WTC11 (cell line): Measurements from ENCODE around the gene CAMTA1. TPM values are rescaled to one million over a fixed set of nuclear protein-coding genes. Genes with fewer than 3 reads are reported as not detected.

Experiments used
- ATAC-seq: fragments of 200-7000 bp; cut with Tn5 transposase; 2 replicates; pipeline ENCODE4 v1.10.0; 2021; ENCODE audit warnings: mild to moderate bottlenecking, moderate library complexity
- CTCF ChIA-PET: fragments of 300-600 bp; sonication (Branson Sonifier 250); formaldehyde crosslinking; loops from one replicate; lab custom pipeline; 2021; ENCODE audit warnings: antibody characterized with exemption; lab: Charles Lee
- POLR2A ChIA-PET: fragments of 350-600 bp; sonication (Branson Sonifier 250); formaldehyde crosslinking; loops from one replicate; lab custom pipeline; 2021; ENCODE audit warnings: antibody characterized with exemption; lab: Charles Lee
- DNase-seq: peaks from one replicate; pipeline ENCODE4 v3.0.0; 2021; ENCODE audit warnings: low spot score
- H3K27ac Mint-ChIP-seq: 2 replicates; pipeline ENCODE4 v1.8.0; 2021; ENCODE audit warnings: mixed read lengths
- H3K27me3 Mint-ChIP-seq: 2 replicates; pipeline ENCODE4 v1.8.0; 2021; ENCODE audit warnings: low read depth, mild to moderate bottlenecking, moderate library complexity, mixed read lengths
- H3K36me3 Mint-ChIP-seq: 2 replicates; pipeline ENCODE4 v1.8.0; 2021; ENCODE audit warnings: mixed read lengths
- H3K4me1 Mint-ChIP-seq: 2 replicates; pipeline ENCODE4 v1.8.0; 2022; ENCODE audit warnings: mixed read lengths
- H3K4me3 Mint-ChIP-seq: 2 replicates; pipeline ENCODE4 v1.8.0; 2021; ENCODE audit warnings: mild to moderate bottlenecking, moderate library complexity, mixed read lengths
- H3K9me3 Mint-ChIP-seq: 2 replicates; pipeline ENCODE4 v1.8.0; 2021; ENCODE audit warnings: mixed read lengths
- ESRRA ChIP-seq: sonication (generic); formaldehyde crosslinking; IDR thresholded peaks from 2 replicates; pipeline ENCODE4 v1.8.1; 2022; ENCODE audit warnings: mild to moderate bottlenecking, missing genetic modification reagents, borderline replicate concordance
- NFATC4 ChIP-seq: fragments of 250-450 bp; sonication (Bioruptor Pico); IDR thresholded peaks from 2 replicates; pipeline ENCODE4 v1.9.0; 2021; ENCODE audit warnings: mild to moderate bottlenecking
- RELA ChIP-seq: sonication (generic); formaldehyde crosslinking; IDR thresholded peaks from 2 replicates; pipeline ENCODE4 v1.8.1; 2022; ENCODE audit warnings: missing genetic modification reagents, mild to moderate bottlenecking, borderline replicate concordance
- ZNF121 ChIP-seq: sonication (generic); formaldehyde crosslinking; IDR thresholded peaks from 2 replicates; pipeline ENCODE4 v1.8.0; 2023; ENCODE audit warnings: missing genetic modification reagents
- ZNF423 ChIP-seq: fragments of 250-450 bp; sonication (Bioruptor Pico); IDR thresholded peaks from 2 replicates; pipeline ENCODE4 v2.1.2; 2022; ENCODE audit warnings: mild to moderate bottlenecking, moderate library complexity
- total RNA-seq: library from RNA; stranded (reverse); gene quantifications from 3 replicates; pipeline ENCODE4 v1.2.3, GENCODE V29; 2021
- TF ChIP-seq, protein P1 (sequence below): sonication (generic); formaldehyde crosslinking; IDR thresholded peaks from 2 replicates; pipeline ENCODE4 v1.8.0; 2022; ENCODE audit warnings: mild to moderate bottlenecking, missing genetic modification reagents
- TF ChIP-seq, protein P2 (sequence below): sonication (generic); formaldehyde crosslinking; IDR thresholded peaks from 2 replicates; pipeline ENCODE4 v1.8.1; 2023; ENCODE audit warnings: mild to moderate bottlenecking, missing genetic modification reagents, moderate library complexity
- TF ChIP-seq, protein P3 (sequence below): fragments of 250-450 bp; sonication (Bioruptor Pico); conservative IDR thresholded peaks from 2 replicates; pipeline ENCODE4 v1.9.0; 2021; ENCODE audit warnings: mild to moderate bottlenecking
- TF ChIP-seq, protein P4 (sequence below): sonication (generic); formaldehyde crosslinking; IDR thresholded peaks from 2 replicates; pipeline ENCODE4 v1.8.1; 2023; ENCODE audit warnings: mild to moderate bottlenecking, missing genetic modification reagents, borderline replicate concordance
- TF ChIP-seq, protein P5 (sequence below): sonication (generic); formaldehyde crosslinking; IDR thresholded peaks from 2 replicates; pipeline ENCODE4 v1.8.1; 2022; ENCODE audit warnings: missing genetic modification reagents, borderline replicate concordance
- TF ChIP-seq, protein P6 (sequence below): sonication (generic); formaldehyde crosslinking; IDR thresholded peaks from 2 replicates; pipeline ENCODE4 v1.8.0; 2023; ENCODE audit warnings: missing genetic modification reagents, mild to moderate bottlenecking, borderline replicate concordance
- TF ChIP-seq, protein P7 (sequence below): sonication (generic); formaldehyde crosslinking; IDR thresholded peaks from 2 replicates; pipeline ENCODE4 v1.8.1; 2022; ENCODE audit warnings: low read depth, mild to moderate bottlenecking, moderate library complexity, missing genetic modification reagents, borderline replicate concordance
- TF ChIP-seq, protein P8 (sequence below): sonication (generic); formaldehyde crosslinking; IDR thresholded peaks from 2 replicates; pipeline ENCODE4 v1.8.1; 2023; ENCODE audit warnings: mild to moderate bottlenecking, missing genetic modification reagents
- TF ChIP-seq, protein P9 (sequence below): sonication (generic); formaldehyde crosslinking; IDR thresholded peaks from 2 replicates; pipeline ENCODE4 v1.8.1; 2023; ENCODE audit warnings: mild to moderate bottlenecking, missing genetic modification reagents

Gene CAMTA1
- total RNA-seq, 1 experiment from 2014 or later = 86.4 TPM

DNA sequence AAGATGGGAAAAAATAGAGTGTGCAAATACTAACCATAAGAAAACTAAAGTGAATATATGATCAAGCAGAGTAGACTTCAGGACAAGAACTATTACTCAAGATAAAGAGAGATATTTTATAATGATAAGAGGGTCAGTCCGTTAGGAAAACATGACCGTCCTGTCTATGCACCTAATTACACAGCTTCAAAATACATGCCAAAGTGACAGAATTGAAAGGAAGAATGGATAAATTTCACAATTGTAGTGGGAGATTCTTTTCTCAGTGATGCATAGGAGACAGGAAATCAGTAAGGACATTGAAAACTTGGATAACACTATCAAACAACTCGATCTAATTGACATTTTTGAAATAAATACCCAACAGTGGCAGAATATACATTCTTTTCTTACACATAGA is 489.0 kb downstream of the CAMTA1 start (continued):
- TF ChIP-seq, protein P1, sequence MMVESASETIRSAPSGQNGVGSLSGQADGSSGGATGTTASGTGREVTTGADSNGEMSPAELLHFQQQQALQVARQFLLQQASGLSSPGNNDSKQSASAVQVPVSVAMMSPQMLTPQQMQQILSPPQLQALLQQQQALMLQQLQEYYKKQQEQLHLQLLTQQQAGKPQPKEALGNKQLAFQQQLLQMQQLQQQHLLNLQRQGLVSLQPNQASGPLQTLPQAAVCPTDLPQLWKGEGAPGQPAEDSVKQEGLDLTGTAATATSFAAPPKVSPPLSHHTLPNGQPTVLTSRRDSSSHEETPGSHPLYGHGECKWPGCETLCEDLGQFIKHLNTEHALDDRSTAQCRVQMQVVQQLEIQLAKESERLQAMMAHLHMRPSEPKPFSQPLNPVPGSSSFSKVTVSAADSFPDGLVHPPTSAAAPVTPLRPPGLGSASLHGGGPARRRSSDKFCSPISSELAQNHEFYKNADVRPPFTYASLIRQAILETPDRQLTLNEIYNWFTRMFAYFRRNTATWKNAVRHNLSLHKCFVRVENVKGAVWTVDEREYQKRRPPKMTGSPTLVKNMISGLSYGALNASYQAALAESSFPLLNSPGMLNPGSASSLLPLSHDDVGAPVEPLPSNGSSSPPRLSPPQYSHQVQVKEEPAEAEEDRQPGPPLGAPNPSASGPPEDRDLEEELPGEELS = no peak

DNA sequence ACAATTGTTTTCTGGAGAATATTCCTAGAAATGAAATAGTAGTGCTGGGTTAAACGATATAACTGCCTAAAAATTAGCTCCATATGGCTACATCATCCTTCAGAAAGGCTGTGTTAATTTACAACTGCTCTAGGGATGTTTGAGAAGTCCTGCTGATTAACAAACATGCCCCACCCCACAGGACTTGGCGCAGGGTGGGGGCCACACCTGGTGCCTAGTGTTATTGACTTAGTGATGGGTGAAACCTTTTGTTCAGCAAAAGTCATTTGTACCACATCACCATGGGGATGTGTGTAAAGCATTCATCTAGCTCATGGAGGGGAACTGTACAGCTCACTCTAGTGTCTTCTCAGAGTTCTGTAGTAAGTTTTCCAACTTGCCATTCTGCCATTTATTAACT is 492.8 kb downstream of the CAMTA1 start:
- DNase-seq = no peak
- TF ChIP-seq NFATC4 (CRISPR knock-in tag) = no peak
- TF ChIP-seq, protein P2, sequence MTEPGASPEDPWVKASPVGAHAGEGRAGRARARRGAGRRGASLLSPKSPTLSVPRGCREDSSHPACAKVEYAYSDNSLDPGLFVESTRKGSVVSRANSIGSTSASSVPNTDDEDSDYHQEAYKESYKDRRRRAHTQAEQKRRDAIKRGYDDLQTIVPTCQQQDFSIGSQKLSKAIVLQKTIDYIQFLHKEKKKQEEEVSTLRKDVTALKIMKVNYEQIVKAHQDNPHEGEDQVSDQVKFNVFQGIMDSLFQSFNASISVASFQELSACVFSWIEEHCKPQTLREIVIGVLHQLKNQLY (CRISPR knock-in tag) = no peak
- no peak for TF ChIP-seq ZNF121 (CRISPR knock-in tag)
- TF ChIP-seq ESRRA = no peak
- TF ChIP-seq, protein P3, sequence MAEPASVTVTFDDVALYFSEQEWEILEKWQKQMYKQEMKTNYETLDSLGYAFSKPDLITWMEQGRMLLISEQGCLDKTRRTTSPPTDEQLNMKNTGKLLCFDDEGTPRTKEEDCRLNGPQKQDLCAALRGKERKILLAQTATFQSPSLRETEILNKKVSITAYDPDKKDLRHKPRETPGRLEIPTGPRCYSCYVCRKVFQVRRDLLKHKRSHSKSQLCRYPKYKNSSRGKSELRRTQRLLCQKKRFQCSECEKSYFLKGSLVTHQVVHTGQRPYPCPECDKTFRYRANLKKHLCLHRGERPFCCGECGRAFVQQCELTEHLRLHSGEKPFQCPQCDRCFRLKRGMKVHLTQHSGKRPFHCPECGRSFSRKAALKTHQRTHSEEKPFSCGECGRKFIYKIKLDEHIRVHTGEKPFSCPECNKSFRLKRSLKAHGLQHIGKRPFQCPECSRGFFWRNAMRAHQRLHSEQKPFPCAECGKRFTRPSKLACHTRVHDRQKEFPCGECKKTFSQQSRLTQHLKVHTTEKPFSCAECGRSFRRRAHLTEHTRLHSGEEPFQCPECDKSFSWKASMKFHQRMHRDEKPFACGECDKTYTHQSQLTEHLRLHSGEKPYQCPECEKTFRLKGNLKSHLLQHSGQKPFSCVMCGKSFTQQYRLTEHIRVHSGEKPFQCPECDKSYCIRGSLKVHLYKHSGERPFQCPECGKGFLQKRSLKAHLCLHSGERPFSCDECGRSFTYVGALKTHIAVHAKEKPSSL = no peak
- no peak for TF ChIP-seq ZNF423 (CRISPR knock-in tag)
- TF ChIP-seq, protein P4, sequence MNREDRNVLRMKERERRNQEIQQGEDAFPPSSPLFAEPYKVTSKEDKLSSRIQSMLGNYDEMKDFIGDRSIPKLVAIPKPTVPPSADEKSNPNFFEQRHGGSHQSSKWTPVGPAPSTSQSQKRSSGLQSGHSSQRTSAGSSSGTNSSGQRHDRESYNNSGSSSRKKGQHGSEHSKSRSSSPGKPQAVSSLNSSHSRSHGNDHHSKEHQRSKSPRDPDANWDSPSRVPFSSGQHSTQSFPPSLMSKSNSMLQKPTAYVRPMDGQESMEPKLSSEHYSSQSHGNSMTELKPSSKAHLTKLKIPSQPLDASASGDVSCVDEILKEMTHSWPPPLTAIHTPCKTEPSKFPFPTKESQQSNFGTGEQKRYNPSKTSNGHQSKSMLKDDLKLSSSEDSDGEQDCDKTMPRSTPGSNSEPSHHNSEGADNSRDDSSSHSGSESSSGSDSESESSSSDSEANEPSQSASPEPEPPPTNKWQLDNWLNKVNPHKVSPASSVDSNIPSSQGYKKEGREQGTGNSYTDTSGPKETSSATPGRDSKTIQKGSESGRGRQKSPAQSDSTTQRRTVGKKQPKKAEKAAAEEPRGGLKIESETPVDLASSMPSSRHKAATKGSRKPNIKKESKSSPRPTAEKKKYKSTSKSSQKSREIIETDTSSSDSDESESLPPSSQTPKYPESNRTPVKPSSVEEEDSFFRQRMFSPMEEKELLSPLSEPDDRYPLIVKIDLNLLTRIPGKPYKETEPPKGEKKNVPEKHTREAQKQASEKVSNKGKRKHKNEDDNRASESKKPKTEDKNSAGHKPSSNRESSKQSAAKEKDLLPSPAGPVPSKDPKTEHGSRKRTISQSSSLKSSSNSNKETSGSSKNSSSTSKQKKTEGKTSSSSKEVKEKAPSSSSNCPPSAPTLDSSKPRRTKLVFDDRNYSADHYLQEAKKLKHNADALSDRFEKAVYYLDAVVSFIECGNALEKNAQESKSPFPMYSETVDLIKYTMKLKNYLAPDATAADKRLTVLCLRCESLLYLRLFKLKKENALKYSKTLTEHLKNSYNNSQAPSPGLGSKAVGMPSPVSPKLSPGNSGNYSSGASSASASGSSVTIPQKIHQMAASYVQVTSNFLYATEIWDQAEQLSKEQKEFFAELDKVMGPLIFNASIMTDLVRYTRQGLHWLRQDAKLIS (CRISPR knock-in tag) = no peak
- TF ChIP-seq, protein P5, sequence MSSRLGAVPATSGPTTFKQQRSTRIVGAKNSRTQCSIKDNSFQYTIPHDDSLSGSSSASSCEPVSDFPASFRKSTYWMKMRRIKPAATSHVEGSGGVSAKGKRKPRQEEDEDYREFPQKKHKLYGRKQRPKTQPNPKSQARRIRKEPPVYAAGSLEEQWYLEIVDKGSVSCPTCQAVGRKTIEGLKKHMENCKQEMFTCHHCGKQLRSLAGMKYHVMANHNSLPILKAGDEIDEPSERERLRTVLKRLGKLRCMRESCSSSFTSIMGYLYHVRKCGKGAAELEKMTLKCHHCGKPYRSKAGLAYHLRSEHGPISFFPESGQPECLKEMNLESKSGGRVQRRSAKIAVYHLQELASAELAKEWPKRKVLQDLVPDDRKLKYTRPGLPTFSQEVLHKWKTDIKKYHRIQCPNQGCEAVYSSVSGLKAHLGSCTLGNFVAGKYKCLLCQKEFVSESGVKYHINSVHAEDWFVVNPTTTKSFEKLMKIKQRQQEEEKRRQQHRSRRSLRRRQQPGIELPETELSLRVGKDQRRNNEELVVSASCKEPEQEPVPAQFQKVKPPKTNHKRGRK = no peak
- TF ChIP-seq, protein P6, sequence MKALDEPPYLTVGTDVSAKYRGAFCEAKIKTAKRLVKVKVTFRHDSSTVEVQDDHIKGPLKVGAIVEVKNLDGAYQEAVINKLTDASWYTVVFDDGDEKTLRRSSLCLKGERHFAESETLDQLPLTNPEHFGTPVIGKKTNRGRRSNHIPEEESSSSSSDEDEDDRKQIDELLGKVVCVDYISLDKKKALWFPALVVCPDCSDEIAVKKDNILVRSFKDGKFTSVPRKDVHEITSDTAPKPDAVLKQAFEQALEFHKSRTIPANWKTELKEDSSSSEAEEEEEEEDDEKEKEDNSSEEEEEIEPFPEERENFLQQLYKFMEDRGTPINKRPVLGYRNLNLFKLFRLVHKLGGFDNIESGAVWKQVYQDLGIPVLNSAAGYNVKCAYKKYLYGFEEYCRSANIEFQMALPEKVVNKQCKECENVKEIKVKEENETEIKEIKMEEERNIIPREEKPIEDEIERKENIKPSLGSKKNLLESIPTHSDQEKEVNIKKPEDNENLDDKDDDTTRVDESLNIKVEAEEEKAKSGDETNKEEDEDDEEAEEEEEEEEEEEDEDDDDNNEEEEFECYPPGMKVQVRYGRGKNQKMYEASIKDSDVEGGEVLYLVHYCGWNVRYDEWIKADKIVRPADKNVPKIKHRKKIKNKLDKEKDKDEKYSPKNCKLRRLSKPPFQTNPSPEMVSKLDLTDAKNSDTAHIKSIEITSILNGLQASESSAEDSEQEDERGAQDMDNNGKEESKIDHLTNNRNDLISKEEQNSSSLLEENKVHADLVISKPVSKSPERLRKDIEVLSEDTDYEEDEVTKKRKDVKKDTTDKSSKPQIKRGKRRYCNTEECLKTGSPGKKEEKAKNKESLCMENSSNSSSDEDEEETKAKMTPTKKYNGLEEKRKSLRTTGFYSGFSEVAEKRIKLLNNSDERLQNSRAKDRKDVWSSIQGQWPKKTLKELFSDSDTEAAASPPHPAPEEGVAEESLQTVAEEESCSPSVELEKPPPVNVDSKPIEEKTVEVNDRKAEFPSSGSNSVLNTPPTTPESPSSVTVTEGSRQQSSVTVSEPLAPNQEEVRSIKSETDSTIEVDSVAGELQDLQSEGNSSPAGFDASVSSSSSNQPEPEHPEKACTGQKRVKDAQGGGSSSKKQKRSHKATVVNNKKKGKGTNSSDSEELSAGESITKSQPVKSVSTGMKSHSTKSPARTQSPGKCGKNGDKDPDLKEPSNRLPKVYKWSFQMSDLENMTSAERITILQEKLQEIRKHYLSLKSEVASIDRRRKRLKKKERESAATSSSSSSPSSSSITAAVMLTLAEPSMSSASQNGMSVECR (CRISPR knock-in tag) = no peak
- TF ChIP-seq RELA (CRISPR knock-in tag) = no peak
- TF ChIP-seq, protein P7, sequence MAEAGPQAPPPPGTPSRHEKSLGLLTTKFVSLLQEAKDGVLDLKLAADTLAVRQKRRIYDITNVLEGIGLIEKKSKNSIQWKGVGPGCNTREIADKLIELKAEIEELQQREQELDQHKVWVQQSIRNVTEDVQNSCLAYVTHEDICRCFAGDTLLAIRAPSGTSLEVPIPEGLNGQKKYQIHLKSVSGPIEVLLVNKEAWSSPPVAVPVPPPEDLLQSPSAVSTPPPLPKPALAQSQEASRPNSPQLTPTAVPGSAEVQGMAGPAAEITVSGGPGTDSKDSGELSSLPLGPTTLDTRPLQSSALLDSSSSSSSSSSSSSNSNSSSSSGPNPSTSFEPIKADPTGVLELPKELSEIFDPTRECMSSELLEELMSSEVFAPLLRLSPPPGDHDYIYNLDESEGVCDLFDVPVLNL = no peak
- TF ChIP-seq, protein P8, sequence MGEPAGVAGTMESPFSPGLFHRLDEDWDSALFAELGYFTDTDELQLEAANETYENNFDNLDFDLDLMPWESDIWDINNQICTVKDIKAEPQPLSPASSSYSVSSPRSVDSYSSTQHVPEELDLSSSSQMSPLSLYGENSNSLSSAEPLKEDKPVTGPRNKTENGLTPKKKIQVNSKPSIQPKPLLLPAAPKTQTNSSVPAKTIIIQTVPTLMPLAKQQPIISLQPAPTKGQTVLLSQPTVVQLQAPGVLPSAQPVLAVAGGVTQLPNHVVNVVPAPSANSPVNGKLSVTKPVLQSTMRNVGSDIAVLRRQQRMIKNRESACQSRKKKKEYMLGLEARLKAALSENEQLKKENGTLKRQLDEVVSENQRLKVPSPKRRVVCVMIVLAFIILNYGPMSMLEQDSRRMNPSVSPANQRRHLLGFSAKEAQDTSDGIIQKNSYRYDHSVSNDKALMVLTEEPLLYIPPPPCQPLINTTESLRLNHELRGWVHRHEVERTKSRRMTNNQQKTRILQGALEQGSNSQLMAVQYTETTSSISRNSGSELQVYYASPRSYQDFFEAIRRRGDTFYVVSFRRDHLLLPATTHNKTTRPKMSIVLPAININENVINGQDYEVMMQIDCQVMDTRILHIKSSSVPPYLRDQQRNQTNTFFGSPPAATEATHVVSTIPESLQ (CRISPR knock-in tag) = no peak
- TF ChIP-seq, protein P9, sequence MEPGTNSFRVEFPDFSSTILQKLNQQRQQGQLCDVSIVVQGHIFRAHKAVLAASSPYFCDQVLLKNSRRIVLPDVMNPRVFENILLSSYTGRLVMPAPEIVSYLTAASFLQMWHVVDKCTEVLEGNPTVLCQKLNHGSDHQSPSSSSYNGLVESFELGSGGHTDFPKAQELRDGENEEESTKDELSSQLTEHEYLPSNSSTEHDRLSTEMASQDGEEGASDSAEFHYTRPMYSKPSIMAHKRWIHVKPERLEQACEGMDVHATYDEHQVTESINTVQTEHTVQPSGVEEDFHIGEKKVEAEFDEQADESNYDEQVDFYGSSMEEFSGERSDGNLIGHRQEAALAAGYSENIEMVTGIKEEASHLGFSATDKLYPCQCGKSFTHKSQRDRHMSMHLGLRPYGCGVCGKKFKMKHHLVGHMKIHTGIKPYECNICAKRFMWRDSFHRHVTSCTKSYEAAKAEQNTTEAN = no peak
- TF ChIP-seq, all 79 proteins: peak for 0
- Mint-ChIP-seq H3K9me3 (peaks cover 9% of the 10 kb centered on the region), H3K36me3 (peaks cover 5% of the 10 kb centered on the region; the same call in 1 of the 2 replicates), H3K27ac (no peak overlapping the region), H3K4me1 (peaks cover 45% of the 10 kb centered on the region), H3K27me3 (no peaks in the 10 kb centered on the region; the same call in 1 of the 2 replicates), H3K4me3 (no peak overlapping the region)
- ChIA-PET POLR2A (no interaction called here), CTCF (no interaction called here)
- no peak for ATAC-seq
